ENCODE data around the gene SPX. TPM values are rescaled to one million over a fixed set of nuclear protein-coding genes. Genes with fewer than 3 reads are reported as not detected.

Gene SPX
- total RNA-seq, 4 donors from 2014 or later: 0.15 to 1.2 (median 0.67) TPM

DNA sequence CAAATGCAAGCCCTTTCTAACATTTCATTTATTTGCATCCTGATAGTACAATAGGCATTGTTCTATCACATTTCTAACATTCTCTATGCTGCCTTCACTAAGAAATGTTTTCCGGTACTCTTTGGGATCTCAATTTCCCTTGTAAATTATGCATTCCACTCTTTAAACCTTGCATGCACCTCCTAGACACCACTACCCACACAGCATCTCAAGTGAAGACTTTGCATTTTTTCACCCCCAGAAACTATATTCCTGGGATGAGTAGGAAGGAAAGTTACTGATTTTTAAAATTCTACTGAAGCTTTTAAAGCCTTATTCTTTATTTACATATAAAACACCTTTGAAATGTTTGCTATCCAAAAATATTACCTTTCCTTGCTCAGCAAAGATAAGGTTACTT, 51.4 kb downstream of the SPX start:
- Histone ChIP-seq H3K4me1 (no peaks in the 10 kb centered on the region), H3K4me3 (no peak overlapping the region), H3K27ac (no peak overlapping the region), H3K9me3 (no peaks in the 10 kb centered on the region), H3K36me3 (no peaks in the 10 kb centered on the region), H3K27me3 (no peaks in the 10 kb centered on the region)
- 86% methylated on average over 1 of the region's 1 CpG; no CpG with 5 or more reads in 1 of the 2 donors for WGBS, 2 donors (ENCODE audit: low coverage in 1 of 2)
- TF ChIP-seq POLR2AphosphoS5 (IDR thresholded peaks at IDR 0.05) (no peak), POLR2A (IDR thresholded peaks at IDR 0.05) (no peak), EP300 (IDR thresholded peaks at IDR 0.05) (no peak)
- TF ChIP-seq, protein P1, sequence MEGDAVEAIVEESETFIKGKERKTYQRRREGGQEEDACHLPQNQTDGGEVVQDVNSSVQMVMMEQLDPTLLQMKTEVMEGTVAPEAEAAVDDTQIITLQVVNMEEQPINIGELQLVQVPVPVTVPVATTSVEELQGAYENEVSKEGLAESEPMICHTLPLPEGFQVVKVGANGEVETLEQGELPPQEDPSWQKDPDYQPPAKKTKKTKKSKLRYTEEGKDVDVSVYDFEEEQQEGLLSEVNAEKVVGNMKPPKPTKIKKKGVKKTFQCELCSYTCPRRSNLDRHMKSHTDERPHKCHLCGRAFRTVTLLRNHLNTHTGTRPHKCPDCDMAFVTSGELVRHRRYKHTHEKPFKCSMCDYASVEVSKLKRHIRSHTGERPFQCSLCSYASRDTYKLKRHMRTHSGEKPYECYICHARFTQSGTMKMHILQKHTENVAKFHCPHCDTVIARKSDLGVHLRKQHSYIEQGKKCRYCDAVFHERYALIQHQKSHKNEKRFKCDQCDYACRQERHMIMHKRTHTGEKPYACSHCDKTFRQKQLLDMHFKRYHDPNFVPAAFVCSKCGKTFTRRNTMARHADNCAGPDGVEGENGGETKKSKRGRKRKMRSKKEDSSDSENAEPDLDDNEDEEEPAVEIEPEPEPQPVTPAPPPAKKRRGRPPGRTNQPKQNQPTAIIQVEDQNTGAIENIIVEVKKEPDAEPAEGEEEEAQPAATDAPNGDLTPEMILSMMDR (IDR thresholded peaks at IDR 0.05): no peak
- no peak for ATAC-seq

DNA sequence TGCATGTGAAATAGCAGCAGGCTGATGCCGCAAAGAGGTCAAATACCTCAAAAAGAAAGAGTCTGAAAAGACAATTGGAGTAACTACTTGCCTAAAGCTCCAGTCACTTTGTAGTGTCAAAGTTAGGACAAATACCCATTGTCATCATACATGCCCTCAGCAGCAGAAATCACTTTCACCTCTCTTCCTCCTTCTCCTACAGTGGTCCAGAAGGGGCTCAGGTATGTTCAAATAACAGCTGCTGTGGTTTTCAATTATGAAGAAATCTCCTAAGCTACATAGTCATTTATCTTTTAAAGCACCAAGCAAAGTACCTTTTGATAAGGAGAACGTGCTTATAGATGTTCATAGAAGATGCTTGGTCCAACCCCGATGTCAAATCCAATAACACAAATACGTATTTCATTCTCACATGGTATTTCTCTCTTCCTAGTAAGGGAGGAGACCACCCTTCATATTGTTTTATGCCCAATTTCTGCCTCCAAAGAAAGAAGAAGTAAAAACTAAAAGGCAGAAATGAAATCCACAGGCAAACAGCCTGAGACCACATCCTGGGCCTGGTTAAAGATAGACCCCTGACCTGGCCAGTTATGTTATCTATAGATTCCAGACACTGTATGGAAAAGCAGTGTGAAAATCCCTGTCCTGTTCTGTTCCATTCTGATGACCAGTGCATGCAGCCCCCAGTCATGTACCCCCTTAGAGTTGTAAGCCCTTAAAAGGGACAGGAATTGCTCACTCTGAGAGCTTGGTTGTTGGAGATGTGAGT, 54.8 kb downstream of the SPX start:
- Histone ChIP-seq H3K27ac (no peak overlapping the region), H3K4me3 (no peak overlapping the region), H3K27me3 (no peaks in the 10 kb centered on the region), H3K9me3 (no peaks in the 10 kb centered on the region), H3K36me3 (no peaks in the 10 kb centered on the region), H3K4me1 (no peaks in the 10 kb centered on the region)
- TF ChIP-seq POLR2AphosphoS5 (IDR thresholded peaks at IDR 0.05) (no peak), EP300 (IDR thresholded peaks at IDR 0.05) (no peak), POLR2A (IDR thresholded peaks at IDR 0.05) (no peak)
- TF ChIP-seq, protein P1 (IDR thresholded peaks at IDR 0.05): no peak
- 79 to 84% methylated on average over 3 to 4 of the region's 4 CpGs for WGBS, 2 donors (ENCODE audit: low coverage in 1 of 2)
- ATAC-seq: no peak

Other genes with a start within 250 kb of the SPX start
- under 1 TPM in 1 of 4 donors, not detected in 3; 0.04 TPM for gene SLCO1A2, start 191.4 kb upstream of the SPX start, total RNA-seq
- not detected for gene IAPP, start 153.4 kb upstream of the SPX start, total RNA-seq
- 10 to 100 TPM; 17.9 to 22.1 (median 20.1) TPM for gene PYROXD1, start 88.6 kb upstream of the SPX start, total RNA-seq
- 10 to 100 TPM; 44.6 to 75.0 (median 58.2) TPM for gene RECQL, start 24.7 kb upstream of the SPX start, total RNA-seq
- 10 to 100 TPM; 16.9 to 24.4 (median 20.9) TPM for gene GOLT1B, start 24.5 kb upstream of the SPX start, total RNA-seq
- gene GYS2, start 78.6 kb downstream of the SPX start, total RNA-seq: not detected
- gene LDHB, start 131.5 kb downstream of the SPX start, total RNA-seq: 100 to 1,000 TPM; 384 to 506 (median 452) TPM
- gene KCNJ8, start 248.4 kb downstream of the SPX start, total RNA-seq: 10 to 100 TPM; 28.2 to 36.4 (median 31.6) TPM

All from gastroesophageal sphincter (tissue), 4 donors.